HL-60 (cell line): ENCODE measurements around the gene SERPIND1.

Experiments used
- CTCF ChIP-seq: IDR thresholded peaks from one replicate; pipeline ENCODE4 v1.5.1; 2011; ENCODE audit warnings: low read length, control low read depth, inconsistent platforms; ENCODE audit not compliant: insufficient read depth
- GABPA ChIP-seq: IDR thresholded peaks from 2 replicates; pipeline ENCODE4 v1.6.1; 2012; ENCODE audit warnings: low read depth
- POLR2AphosphoS5 ChIP-seq: IDR thresholded peaks from 2 replicates; pipeline ENCODE4 v1.6.1; 2012; ENCODE audit warnings: low read depth
- TF ChIP-seq, protein P1 (sequence below): IDR thresholded peaks from 2 replicates; pipeline ENCODE4 v1.6.1; 2012; ENCODE audit warnings: low read depth; ENCODE audit not compliant: insufficient replicate concordance

- TF ChIP-seq CTCF, result no peak
- no peak for TF ChIP-seq POLR2AphosphoS5
- TF ChIP-seq, protein P1, sequence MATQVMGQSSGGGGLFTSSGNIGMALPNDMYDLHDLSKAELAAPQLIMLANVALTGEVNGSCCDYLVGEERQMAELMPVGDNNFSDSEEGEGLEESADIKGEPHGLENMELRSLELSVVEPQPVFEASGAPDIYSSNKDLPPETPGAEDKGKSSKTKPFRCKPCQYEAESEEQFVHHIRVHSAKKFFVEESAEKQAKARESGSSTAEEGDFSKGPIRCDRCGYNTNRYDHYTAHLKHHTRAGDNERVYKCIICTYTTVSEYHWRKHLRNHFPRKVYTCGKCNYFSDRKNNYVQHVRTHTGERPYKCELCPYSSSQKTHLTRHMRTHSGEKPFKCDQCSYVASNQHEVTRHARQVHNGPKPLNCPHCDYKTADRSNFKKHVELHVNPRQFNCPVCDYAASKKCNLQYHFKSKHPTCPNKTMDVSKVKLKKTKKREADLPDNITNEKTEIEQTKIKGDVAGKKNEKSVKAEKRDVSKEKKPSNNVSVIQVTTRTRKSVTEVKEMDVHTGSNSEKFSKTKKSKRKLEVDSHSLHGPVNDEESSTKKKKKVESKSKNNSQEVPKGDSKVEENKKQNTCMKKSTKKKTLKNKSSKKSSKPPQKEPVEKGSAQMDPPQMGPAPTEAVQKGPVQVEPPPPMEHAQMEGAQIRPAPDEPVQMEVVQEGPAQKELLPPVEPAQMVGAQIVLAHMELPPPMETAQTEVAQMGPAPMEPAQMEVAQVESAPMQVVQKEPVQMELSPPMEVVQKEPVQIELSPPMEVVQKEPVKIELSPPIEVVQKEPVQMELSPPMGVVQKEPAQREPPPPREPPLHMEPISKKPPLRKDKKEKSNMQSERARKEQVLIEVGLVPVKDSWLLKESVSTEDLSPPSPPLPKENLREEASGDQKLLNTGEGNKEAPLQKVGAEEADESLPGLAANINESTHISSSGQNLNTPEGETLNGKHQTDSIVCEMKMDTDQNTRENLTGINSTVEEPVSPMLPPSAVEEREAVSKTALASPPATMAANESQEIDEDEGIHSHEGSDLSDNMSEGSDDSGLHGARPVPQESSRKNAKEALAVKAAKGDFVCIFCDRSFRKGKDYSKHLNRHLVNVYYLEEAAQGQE, result no peak
- no peak for TF ChIP-seq GABPA
Observed at GRCh38 chr22:20782083-20782482, 8.2 kb downstream of the SERPIND1 start.
